Measurements from ENCODE around the gene SORCS2. TPM values are rescaled to one million over a fixed set of nuclear protein-coding genes. Genes with fewer than 3 reads are reported as not detected.

Gene SORCS2
- total and polyA plus RNA-seq, 2 experiments from 2014 or later, result 0.38 to 1.4 TPM

DNA sequence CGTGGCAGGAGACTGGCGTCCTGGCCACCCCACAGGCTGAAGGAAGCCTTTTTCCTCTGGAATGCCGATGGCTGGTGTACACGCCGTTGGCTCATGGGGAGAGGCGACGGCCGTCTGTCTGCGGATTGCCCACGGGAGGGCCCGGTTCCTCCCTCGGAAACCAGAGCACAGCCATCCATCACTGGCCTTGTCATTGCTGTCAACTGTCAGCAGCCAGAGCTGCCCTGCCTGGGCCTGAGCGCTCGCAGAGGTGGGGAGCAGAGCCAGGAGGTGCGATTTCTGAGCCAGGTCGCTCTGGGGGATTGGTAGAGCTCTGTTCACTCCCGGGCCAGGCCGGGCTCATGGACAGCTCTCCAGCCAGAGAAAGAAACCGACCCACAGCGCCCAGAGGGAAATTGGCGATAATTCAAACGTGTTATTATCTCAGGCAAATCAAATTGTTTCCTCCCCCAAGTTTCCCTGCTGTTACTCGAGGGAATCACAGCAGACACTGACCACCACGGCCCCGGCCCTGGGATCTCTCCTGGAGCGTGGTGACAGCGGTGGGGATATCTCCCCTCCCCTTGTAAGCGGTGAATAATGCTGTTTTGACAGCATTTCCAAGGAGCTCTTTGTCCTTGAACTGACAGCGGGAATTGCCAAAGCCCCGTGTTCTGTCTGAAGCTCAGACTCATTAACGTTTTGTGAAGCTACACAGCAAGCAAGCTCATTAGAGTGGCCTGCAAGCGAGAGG is 463.3 kb downstream of the SORCS2 start:
- Histone ChIP-seq H3K79me2 (ENCODE audit: insufficient read depth) (no peaks in the 10 kb centered on the region), H3F3A (ENCODE audit: insufficient read depth) (peaks cover 12% of the 10 kb centered on the region), H3K9ac (no peak overlapping the region), H3K36me3 (ENCODE audit: low read depth) (no peaks in the 10 kb centered on the region), H3K4me3 (no peak overlapping the region), H3K4me1 (ENCODE audit: insufficient read depth) (no peaks in the 10 kb centered on the region), H3K9me3 (ENCODE audit: low read depth) (no peaks in the 10 kb centered on the region), H3K27ac (no peak overlapping the region), H2AFZ (no peak overlapping the region), H4K20me1 (ENCODE audit: insufficient read depth) (no peaks in the 10 kb centered on the region), H3K9me2 (ENCODE audit: insufficient read depth) (no peaks in the 10 kb centered on the region), H3K4me2 (ENCODE audit: unreplicated experiment) (no peak overlapping the region), H3K27me3 (replicated peaks; ENCODE audit: insufficient read depth) (no peaks in the 10 kb centered on the region; the same call in 1 of the 2 replicates)
- in situ Hi-C loops (cut with MboI), result no loop called here
- TF ChIP-seq EZH2 (IDR thresholded peaks at IDR 0.05; ENCODE audit: insufficient read depth, poor library complexity, severe bottlenecking) (no peak), EZH2phosphoT487 (IDR thresholded peaks at IDR 0.05; ENCODE audit: insufficient read depth, low read depth) (no peak)
- WGBS, 2 experiments (ENCODE audit: low coverage in 1 of 2, low lambda C conversion rate in 2 of 2, missing lambda C conversion rate in 2 of 2), result 90 to 91% methylated on average over 27 to 32 of the region's 32 CpGs
- DNase-seq, result no peak

DNA sequence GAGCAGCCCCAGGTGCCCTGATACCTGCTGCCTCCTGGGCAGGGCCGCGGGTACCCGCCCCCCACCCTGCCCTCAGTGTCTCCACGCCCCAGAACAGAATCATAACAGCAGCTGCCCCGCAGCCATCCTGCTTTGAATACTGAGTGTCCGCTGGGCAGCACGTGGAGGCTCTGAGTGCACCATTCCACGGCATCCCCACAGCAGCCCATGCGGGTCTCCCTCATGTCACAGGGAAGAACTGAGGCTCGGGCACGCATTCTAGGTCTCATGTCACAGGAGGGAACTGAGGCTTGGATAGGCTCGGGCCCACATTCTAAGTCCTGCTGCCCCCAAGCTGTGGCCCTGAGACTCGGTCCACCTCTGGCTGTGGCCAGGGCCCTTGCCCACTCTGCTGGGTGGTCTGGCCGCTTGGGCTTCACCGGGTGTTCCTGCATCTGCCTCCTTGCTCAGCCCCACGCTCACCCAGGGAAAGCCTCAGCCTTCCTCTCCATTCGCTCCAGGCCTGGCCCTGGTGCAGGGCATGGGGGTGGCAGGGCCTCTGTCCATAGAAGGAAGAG is 464.0 kb downstream of the SORCS2 start:
- H3K27ac ChIP-seq, result no peak overlapping the region

DNA sequence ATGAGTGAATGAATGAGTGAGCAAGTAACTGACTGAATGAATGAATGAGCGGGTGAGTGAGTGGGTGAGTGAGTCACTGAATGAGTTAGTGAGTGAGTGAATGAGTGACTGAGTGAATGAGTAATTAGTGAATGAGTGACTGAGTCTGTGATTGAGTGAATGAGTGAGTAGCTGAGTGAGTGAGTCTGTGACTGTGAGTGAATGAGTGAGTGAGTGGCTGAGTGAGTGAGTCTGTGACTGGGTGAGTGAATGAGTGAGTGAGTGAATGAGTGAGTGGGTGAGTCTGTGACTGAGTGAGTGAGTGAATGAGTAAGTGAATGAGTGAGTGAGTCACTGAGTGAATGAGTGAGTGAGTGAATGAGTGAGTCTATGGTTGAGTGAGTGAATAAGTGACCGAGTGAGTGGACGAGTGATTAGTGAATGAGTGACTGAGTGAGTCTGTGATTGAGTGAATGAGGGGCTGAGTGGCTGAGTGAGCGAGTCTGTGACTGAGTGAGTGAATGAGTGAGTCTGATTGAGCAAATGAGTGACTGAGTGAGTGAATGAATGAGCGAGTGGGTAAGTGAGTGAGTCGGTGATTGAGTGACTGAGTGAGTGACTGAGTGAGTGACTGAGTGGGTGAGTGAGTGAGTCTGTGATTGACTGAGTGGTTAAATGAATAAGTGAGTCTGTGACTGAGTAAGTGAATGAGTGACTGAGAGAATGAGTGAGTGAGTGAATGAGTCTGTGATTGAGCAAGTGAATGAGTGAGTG is 465.4 kb downstream of the SORCS2 start:
- Histone ChIP-seq H3K27ac (no peak overlapping the region), H3K9ac (no peak overlapping the region), H3K79me2 (ENCODE audit: insufficient read depth) (no peaks in the 10 kb centered on the region), H4K20me1 (ENCODE audit: insufficient read depth) (no peaks in the 10 kb centered on the region), H2AFZ (no peak overlapping the region), H3K9me3 (ENCODE audit: low read depth) (no peaks in the 10 kb centered on the region), H3K9me2 (ENCODE audit: insufficient read depth) (no peaks in the 10 kb centered on the region), H3K4me3 (no peak overlapping the region), H3K27me3 (replicated peaks; ENCODE audit: insufficient read depth) (no peaks in the 10 kb centered on the region; the same call in 1 of the 2 replicates), H3K4me2 (ENCODE audit: unreplicated experiment) (no peak overlapping the region), H3F3A (ENCODE audit: insufficient read depth) (peaks cover 12% of the 10 kb centered on the region), H3K4me1 (ENCODE audit: insufficient read depth) (no peaks in the 10 kb centered on the region), H3K36me3 (ENCODE audit: low read depth) (no peaks in the 10 kb centered on the region)
- TF ChIP-seq EZH2phosphoT487 (IDR thresholded peaks at IDR 0.05; ENCODE audit: insufficient read depth, low read depth) (no peak), EZH2 (IDR thresholded peaks at IDR 0.05; ENCODE audit: insufficient read depth, poor library complexity, severe bottlenecking) (no peak)
- in situ Hi-C loops (cut with MboI), result no loop called here
- WGBS, 2 experiments (ENCODE audit: low coverage in 1 of 2, low lambda C conversion rate in 2 of 2, missing lambda C conversion rate in 2 of 2), result 92 to 94% methylated on average over 6 of the region's 6 CpGs
- no peak for DNase-seq

More for the DNA sequence above, 464.0 kb downstream of the SORCS2 start:
- no peaks in the 10 kb centered on the region for H3K9me2 ChIP-seq (ENCODE audit: insufficient read depth)
- in situ Hi-C loops (cut with MboI), result no loop called here
- H3K79me2 ChIP-seq (ENCODE audit: insufficient read depth), result no peaks in the 10 kb centered on the region
- no peak overlapping the region for H3K9ac ChIP-seq
- no peak for DNase-seq
- WGBS, 2 experiments (ENCODE audit: low coverage in 1 of 2, low lambda C conversion rate in 2 of 2, missing lambda C conversion rate in 2 of 2), result 90% methylated on average over 16 to 17 of the region's 17 CpGs
- TF ChIP-seq EZH2phosphoT487 (IDR thresholded peaks at IDR 0.05; ENCODE audit: insufficient read depth, low read depth) (no peak), EZH2 (IDR thresholded peaks at IDR 0.05; ENCODE audit: insufficient read depth, poor library complexity, severe bottlenecking) (no peak)
- no peaks in the 10 kb centered on the region for H4K20me1 ChIP-seq (ENCODE audit: insufficient read depth)
- no peaks in the 10 kb centered on the region; the same call in 1 of the 2 replicates for H3K27me3 ChIP-seq (replicated peaks; ENCODE audit: insufficient read depth)
- no peaks in the 10 kb centered on the region for H3K9me3 ChIP-seq (ENCODE audit: low read depth)
- H2AFZ ChIP-seq, result no peak overlapping the region
- no peak overlapping the region for H3K4me2 ChIP-seq (ENCODE audit: unreplicated experiment)
- H3K4me1 ChIP-seq (ENCODE audit: insufficient read depth), result no peaks in the 10 kb centered on the region
- H3K4me3 ChIP-seq, result no peak overlapping the region
- H3F3A ChIP-seq (ENCODE audit: insufficient read depth), result peaks cover 12% of the 10 kb centered on the region
- H3K36me3 ChIP-seq (ENCODE audit: low read depth), result no peaks in the 10 kb centered on the region

DNA sequence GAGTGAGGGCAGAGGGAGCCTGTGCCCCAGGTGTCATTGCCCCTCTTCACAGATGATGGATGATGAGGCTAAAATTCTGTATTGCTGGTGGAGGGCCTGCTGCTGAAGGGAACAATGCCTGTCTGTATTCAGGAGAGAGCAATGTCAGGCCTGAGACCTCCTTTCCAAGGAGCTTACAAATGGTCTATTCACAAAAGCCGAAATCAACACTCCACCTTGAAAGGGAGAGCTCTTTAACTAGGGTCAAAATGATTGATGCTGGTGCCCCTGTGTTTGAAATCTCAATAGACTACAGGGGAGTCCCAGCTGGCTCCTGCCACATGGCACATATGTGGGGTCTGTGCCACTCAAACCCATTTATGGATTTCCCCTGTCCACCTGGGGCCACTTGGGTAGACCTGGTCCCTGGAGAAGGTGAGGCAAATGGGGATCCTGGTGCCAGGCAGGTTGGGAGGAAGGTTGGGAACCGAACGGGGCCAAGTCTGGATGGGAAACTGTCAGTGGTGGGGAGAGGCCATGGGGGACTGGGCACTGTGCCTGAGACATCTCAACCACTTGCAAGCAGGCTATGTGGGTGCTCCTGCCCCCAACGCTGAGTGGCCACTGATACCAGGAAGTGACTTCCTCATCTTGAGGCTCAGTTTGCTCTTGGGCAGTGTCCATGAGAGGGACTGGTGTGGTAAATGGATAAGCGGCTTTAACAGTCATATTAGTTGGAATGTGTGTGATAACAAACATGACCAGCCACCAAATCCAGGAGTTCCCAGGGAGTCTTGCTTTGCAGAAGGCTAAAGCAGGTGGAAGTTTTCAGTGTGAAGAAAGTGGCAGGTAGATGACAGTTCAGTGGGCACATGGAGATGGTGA is 466.2 kb downstream of the SORCS2 start:
- no peak overlapping the region for H3K4me2 ChIP-seq (ENCODE audit: unreplicated experiment)
- H4K20me1 ChIP-seq (ENCODE audit: insufficient read depth), result no peaks in the 10 kb centered on the region
- H3K27me3 ChIP-seq (replicated peaks; ENCODE audit: insufficient read depth), result no peaks in the 10 kb centered on the region; the same call in 1 of the 2 replicates
- no peaks in the 10 kb centered on the region for H3K9me3 ChIP-seq (ENCODE audit: low read depth)
- H3K9ac ChIP-seq, result no peak overlapping the region
- H3K36me3 ChIP-seq (ENCODE audit: low read depth), result no peaks in the 10 kb centered on the region
- WGBS, 2 experiments (ENCODE audit: low coverage in 1 of 2, low lambda C conversion rate in 2 of 2, missing lambda C conversion rate in 2 of 2), result 92 to 93% methylated on average over 5 of the region's 5 CpGs
- peaks cover 12% of the 10 kb centered on the region for H3F3A ChIP-seq (ENCODE audit: insufficient read depth)
- no peaks in the 10 kb centered on the region for H3K79me2 ChIP-seq (ENCODE audit: insufficient read depth)
- H3K9me2 ChIP-seq (ENCODE audit: insufficient read depth), result no peaks in the 10 kb centered on the region
- H3K27ac ChIP-seq, result no peak overlapping the region
- no peak for DNase-seq
- no peak for TF ChIP-seq EZH2phosphoT487 (IDR thresholded peaks at IDR 0.05; ENCODE audit: insufficient read depth, low read depth)
- no peak for TF ChIP-seq EZH2 (IDR thresholded peaks at IDR 0.05; ENCODE audit: insufficient read depth, poor library complexity, severe bottlenecking)
- no peak overlapping the region for H2AFZ ChIP-seq
- no peaks in the 10 kb centered on the region for H3K4me1 ChIP-seq (ENCODE audit: insufficient read depth)
- no peak overlapping the region for H3K4me3 ChIP-seq
- in situ Hi-C loops (cut with MboI), result no loop called here

Data from GM23248 (cell line).